Common myeloid progenitor, CD34-positive (primary cell): ENCODE results near the gene SPOCK2.

Experiments
- CTCF ChIA-PET: fragments of 350-600 bp; sonication (Branson Sonifier 250); formaldehyde crosslinking; loops from one replicate; lab custom pipeline; 2021; ENCODE audit warnings: antibody characterized with exemption; lab: Charles Lee
- POLR2A ChIA-PET: fragments of 350-600 bp; sonication (Branson Sonifier 250); formaldehyde crosslinking; loops from one replicate; lab custom pipeline; 2021; ENCODE audit warnings: antibody characterized with exemption; lab: Charles Lee
- DNase-seq, 3 donors: peaks; one replicate each; pipeline versions ENCODE4 v3.0.0 to v3.0.0-alpha.2; 2013
- H3K27ac ChIP-seq, 2 experiments: 1 replicate in 1 of 2; 2 replicates in 1 of 2; pipeline ENCODE4 v1.7.0; 2013; ENCODE audit warnings: inconsistent platforms in 2 of 2, low read length in 2 of 2, mild to moderate bottlenecking in 2 of 2, low read depth in 1 of 2, moderate library complexity in 1 of 2; ENCODE audit not compliant: severe bottlenecking in 2 of 2, insufficient read depth in 1 of 2, poor library complexity in 1 of 2
- H3K27me3 ChIP-seq, 5 experiments: replicated peaks in 2 of 5; 1 replicate in 3 of 5; 2 replicates in 2 of 5; pipeline versions ENCODE4 v1.6.1 to v1.7.0; 2013; ENCODE audit warnings: low read length in 4 of 5, mild to moderate bottlenecking in 2 of 5, moderate library complexity in 2 of 5, inconsistent platforms in 1 of 5; ENCODE audit not compliant: insufficient read depth in 5 of 5, control insufficient read depth in 4 of 5
- H3K36me3 ChIP-seq, 4 experiments: 1 replicate in 2 of 4; 2 replicates in 2 of 4; pipeline versions ENCODE4 v1.6.1 to v1.7.0; 2013; ENCODE audit warnings: low read length in 3 of 4, control low read depth in 1 of 4, mild to moderate bottlenecking in 1 of 4; ENCODE audit not compliant: control insufficient read depth in 4 of 4, insufficient read depth in 4 of 4
- H3K4me1 ChIP-seq, 4 experiments: 1 replicate in 3 of 4; 2 replicates in 1 of 4; pipeline versions ENCODE4 v1.6.1 to v1.7.1; 2013; ENCODE audit warnings: low read length in 3 of 4, mild to moderate bottlenecking in 3 of 4, control low read depth in 1 of 4, inconsistent platforms in 1 of 4, moderate library complexity in 1 of 4; ENCODE audit not compliant: control insufficient read depth in 4 of 4, insufficient read depth in 4 of 4; ENCODE audit errors: control extremely low read depth in 1 of 4
- H3K4me3 ChIP-seq, 7 experiments: 1 replicate in 4 of 7; 2 replicates in 3 of 7; pipeline versions ENCODE4 v1.5.1 to v1.7.0; 2013; ENCODE audit warnings: mild to moderate bottlenecking in 7 of 7, low read length in 6 of 7, moderate library complexity in 6 of 7, inconsistent platforms in 2 of 7, low read depth in 2 of 7, control low read depth in 1 of 7; ENCODE audit not compliant: insufficient read depth in 4 of 7, control insufficient read depth in 1 of 7; ENCODE audit errors: extremely low read depth in 1 of 7
- H3K9me3 ChIP-seq, 5 experiments: 1 replicate in 4 of 5; 2 replicates in 1 of 5; pipeline versions ENCODE4 v1.6.1 to v1.7.1; 2013; ENCODE audit warnings: low read length in 4 of 5, mild to moderate bottlenecking in 2 of 5, inconsistent platforms in 1 of 5, low read depth in 1 of 5, moderate library complexity in 1 of 5; ENCODE audit not compliant: control insufficient read depth in 4 of 5, insufficient read depth in 2 of 5; ENCODE audit errors: control extremely low read depth in 1 of 5
- WGBS: methylation state at CpG from one replicate; pipeline ENCODE4 v1.1.5; 2013; ENCODE audit not compliant: insufficient coverage; 5-methylcytosine and 5-hydroxymethylcytosine counted together

SPOCK2 gene

GRCh38 chr10:72066318-72067284 is 21.8 kb downstream of the SPOCK2 start:
- ChIA-PET POLR2A (no interaction called here), CTCF (interaction anchor here (0.8 to 1.7 kb wide), 4 partner anchors 13 to 30 kb away, joined by 3 to 6 read pairs (median 4); no protein-coding TSS in a partner anchor)
- peaks cover 0 to 14% (median 3%) of the 10 kb centered on the region in 4 experiments for H3K36me3 ChIP-seq
- no peaks in the 10 kb centered on the region for H3K27me3 ChIP-seq
- no peak overlapping the region for H3K27ac ChIP-seq
- 96% methylated on average over 17 of the region's 18 CpGs for WGBS
- H3K4me1 ChIP-seq: peaks cover 0 to 19% (median 12%) of the 10 kb centered on the region in 4 experiments
- H3K9me3 ChIP-seq: no peaks in the 10 kb centered on the region
- no peak for DNase-seq
- no peak overlapping the region for H3K4me3 ChIP-seq

GRCh38 chr10:72065439-72066025 is 22.8 kb downstream of the SPOCK2 start:
- ChIA-PET CTCF (interaction anchor here (0.8 to 1.1 kb wide), 2 partner anchors 12 to 15 kb away, joined by 3 read pairs; no protein-coding TSS in a partner anchor), POLR2A (no interaction called here)
- Histone ChIP-seq H3K4me1 (peaks cover 0 to 10% (median 8%) of the 10 kb centered on the region in 4 experiments), H3K27ac (no peak overlapping the region), H3K4me3 (no peak overlapping the region), H3K27me3 (no peaks in the 10 kb centered on the region), H3K36me3 (peaks cover 0 to 14% (median 3%) of the 10 kb centered on the region in 4 experiments), H3K9me3 (no peaks in the 10 kb centered on the region)
- WGBS: 89% methylated on average over 13 of the region's 13 CpGs
- DNase-seq: no peak

- CTCF ChIA-PET: interaction anchor here (1.2 kb wide), 2 partner anchors 8 to 32 kb away, joined by 3 read pairs; no protein-coding TSS in a partner anchor
- POLR2A ChIA-PET: no interaction called here
- WGBS: 96% methylated on average over 7 of the region's 9 CpGs
Observed at GRCh38 chr10:72063703-72064391, 24.5 kb downstream of the SPOCK2 start.

GRCh38 chr10:72062832-72063702 is 25.3 kb downstream of the SPOCK2 start:
- H3K4me1 ChIP-seq: no peaks in the 10 kb centered on the region

More at GRCh38 chr10:72063703-72064391, 24.5 kb downstream of the SPOCK2 start:
- no peak for DNase-seq
- no peaks in the 10 kb centered on the region for H3K9me3 ChIP-seq
- peaks cover 0 to 14% (median 3%) of the 10 kb centered on the region in 4 experiments for H3K36me3 ChIP-seq
- H3K4me3 ChIP-seq: no peak overlapping the region
- H3K27ac ChIP-seq: no peak overlapping the region
- no peaks in the 10 kb centered on the region for H3K27me3 ChIP-seq
- no peaks in the 10 kb centered on the region for H3K4me1 ChIP-seq

GRCh38 chr10:72062382-72062781 is 26.0 kb downstream of the SPOCK2 start:
- CTCF ChIA-PET: interaction anchor here (1.1 to 2.7 kb wide), 4 partner anchors 10 to 276 kb away, joined by 3 to 15 read pairs (median 4); no protein-coding TSS in a partner anchor
- DNase-seq: no peak
- H3K9me3 ChIP-seq: no peaks in the 10 kb centered on the region
- POLR2A ChIA-PET: no interaction called here
- H3K27ac ChIP-seq: no peak overlapping the region
- 95% methylated on average over 9 of the region's 10 CpGs for WGBS
- H3K36me3 ChIP-seq: peaks cover 0 to 13% (median 3%) of the 10 kb centered on the region in 4 experiments
- no peaks in the 10 kb centered on the region for H3K4me1 ChIP-seq
- H3K4me3 ChIP-seq: no peak overlapping the region
- no peaks in the 10 kb centered on the region for H3K27me3 ChIP-seq

More at GRCh38 chr10:72062832-72063702, 25.3 kb downstream of the SPOCK2 start:
- Histone ChIP-seq H3K36me3 (peaks cover 0 to 14% (median 3%) of the 10 kb centered on the region in 4 experiments), H3K27ac (no peak overlapping the region), H3K27me3 (no peaks in the 10 kb centered on the region), H3K9me3 (no peaks in the 10 kb centered on the region), H3K4me3 (no peak overlapping the region)
- no peak for DNase-seq
- ChIA-PET POLR2A (no interaction called here), CTCF (interaction anchor here (1.1 to 2.7 kb wide), 4 partner anchors 9 to 32 kb away, joined by 3 to 15 read pairs (median 3); no protein-coding TSS in a partner anchor)
- WGBS: 96% methylated on average over 21 of the region's 29 CpGs

GRCh38 chr10:72061930-72062329 is 26.4 kb downstream of the SPOCK2 start:
- H3K27ac ChIP-seq: no peak overlapping the region
- POLR2A ChIA-PET: no interaction called here
- H3K4me1 ChIP-seq: no peaks in the 10 kb centered on the region
- no peaks in the 10 kb centered on the region for H3K9me3 ChIP-seq
- WGBS: 95% methylated on average over 8 of the region's 9 CpGs
- CTCF ChIA-PET: interaction anchor here (1.6 to 2.7 kb wide), 2 partner anchors 13 to 276 kb away, joined by 4 to 15 read pairs; no protein-coding TSS in a partner anchor
- peaks cover 0 to 11% (median 3%) of the 10 kb centered on the region in 4 experiments for H3K36me3 ChIP-seq
- H3K4me3 ChIP-seq: no peak overlapping the region
- no peak for DNase-seq
- H3K27me3 ChIP-seq: no peaks in the 10 kb centered on the region
